Measurements from ENCODE around the gene PTGS2. TPM values are rescaled to one million over a fixed set of nuclear protein-coding genes. Genes with fewer than 3 reads are reported as not detected.
"Not testable (repeated sequence)": the region's sequence is repeated elsewhere in the genome, so short reads cannot be mapped to it uniquely, and the experiment has no call there.

PTGS2 gene
- polyA plus RNA-seq, 1 donor = 1.3 TPM

DNA sequence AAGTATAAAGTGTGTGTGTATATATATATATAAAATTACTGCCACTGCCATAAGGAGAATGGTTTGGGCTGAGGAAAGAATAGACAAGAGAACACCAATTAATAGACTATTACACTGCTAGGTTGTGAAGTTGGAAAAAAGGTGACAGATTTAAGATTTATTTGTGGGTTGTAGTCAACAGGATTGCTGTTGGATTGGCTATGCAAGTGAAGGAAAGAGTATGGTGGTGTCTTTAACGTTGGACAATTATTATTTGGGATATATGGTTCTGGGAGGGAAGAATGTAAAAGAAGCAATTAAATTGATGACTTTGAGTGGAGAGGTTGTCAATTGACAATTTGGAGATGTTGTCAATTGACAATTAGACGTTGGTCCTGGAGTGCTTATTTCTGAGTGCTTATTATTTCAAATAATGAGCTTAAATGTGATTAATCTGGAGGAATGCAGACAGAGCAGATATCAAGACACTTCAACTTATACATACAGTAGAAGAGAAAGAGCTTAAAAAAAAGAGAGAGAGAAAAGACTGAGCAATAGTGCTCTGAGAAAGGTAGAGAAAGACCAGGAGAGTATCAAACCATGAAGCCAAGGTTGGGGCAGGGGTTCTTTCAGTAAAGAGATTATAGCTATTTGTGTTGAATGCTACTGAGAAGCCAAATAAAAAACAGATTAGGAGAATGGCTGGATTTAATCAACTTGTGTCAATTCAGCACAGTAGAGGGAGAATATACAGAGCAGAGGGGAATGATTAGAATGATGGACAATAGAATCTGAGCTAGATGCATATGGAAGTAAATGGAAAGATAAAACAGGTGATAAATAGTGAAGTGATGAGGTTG, 9.7 kb downstream of the PTGS2 start:
- no peak for DNase-seq (ENCODE audit: low read depth)

DNA sequence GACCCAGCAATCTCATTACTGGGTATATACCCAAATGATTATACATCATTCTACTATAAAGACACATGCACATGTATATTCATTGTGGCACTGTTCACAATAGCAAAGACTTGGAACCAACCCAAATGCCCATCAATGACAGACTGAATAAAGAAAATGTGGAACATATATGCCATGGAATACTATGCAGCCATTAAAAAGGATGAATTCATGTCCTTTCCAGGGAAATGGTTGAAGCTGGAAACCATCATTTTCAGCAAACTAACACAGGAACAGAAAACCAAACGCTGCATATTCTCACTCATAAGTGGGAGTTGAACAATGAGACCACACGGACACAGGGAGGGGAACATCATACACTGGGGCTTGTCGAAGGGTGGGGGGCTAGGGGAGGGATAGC, 10.4 kb downstream of the PTGS2 start:
- not testable (repeated sequence) for DNase-seq (ENCODE audit: low read depth)

DNA sequence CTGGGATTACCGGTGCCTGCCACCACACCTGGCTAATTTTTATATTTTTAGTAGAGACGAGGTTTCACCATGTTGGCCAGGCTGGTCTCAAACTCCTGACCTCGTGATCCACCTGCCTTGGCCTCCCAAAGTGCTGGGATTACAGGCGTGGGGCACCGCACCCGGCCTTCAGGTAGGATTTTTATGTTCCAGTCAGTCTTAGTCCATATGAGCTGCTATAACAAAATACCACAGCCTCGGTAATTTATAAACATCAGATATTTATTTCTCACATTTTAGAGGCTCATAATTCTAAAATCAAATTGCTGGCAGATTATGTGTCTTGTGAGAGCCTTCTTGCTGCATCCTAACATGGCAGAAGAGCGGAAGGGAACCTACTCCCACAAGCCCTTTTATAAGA, 16.0 kb downstream of the PTGS2 start:
- not testable (repeated sequence) for DNase-seq (ENCODE audit: low read depth)

DNA sequence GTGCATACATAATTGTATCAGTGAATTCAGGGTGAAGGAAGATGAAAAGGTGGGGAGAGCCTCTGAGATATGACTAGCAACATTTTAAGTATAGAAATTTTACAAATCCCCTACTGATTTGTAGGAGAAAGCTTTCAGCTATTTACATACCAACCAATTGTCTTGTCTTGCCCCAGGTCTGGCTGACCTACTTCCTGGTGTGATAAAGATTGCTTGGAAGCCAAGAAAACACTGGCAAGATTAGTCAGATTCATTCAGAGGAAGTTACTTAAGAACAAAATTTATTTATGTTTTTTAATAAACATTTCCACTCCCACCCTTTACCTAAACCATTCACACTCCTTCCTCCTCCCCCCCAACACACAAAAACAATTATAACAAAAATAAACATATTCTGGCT, 17.5 kb downstream of the PTGS2 start:
- no peak for DNase-seq (ENCODE audit: low read depth)

DNA sequence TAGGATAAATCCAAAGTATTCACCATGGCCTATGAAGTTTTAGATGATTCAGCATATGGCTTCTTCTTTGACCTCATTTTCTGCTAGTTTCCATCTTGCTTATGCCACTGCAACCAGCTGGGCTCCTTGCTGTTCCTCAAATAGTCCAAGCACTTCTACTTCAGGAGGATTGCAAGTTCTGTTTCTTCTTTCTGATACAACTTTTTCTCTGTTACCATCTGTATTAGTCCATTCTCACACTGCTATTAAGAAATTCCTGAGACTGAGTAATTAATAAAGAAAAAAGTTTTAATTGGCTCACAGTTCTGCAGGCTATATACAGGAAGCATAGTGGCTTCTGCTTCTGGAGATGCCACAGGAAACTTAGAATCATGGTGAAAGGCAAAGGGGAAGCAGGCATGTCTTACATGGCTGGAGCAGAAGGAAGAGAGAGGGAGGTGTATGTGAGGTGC, 20.3 kb downstream of the PTGS2 start:
- no peak for DNase-seq (ENCODE audit: low read depth)

DNA sequence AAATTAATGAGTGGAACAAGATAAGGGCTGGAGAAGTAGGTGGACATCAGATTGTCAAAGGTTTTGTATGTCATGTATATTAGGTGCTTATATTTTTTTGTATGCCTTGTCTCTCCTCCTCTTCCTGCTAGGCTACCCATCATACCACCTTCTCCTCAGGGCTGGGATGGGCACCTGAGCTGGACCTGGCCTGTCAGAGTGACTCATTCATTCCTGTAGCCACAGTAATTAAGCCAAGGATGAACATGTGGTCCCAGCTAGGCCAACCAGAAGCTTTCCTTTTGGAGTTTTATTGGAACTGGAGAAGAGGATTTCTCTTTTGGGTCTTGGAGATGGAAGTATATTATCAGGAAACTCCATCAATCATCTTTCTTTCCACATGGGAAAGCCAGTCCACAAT, 21.2 kb downstream of the PTGS2 start:
- no peak for DNase-seq (ENCODE audit: low read depth)

DNA sequence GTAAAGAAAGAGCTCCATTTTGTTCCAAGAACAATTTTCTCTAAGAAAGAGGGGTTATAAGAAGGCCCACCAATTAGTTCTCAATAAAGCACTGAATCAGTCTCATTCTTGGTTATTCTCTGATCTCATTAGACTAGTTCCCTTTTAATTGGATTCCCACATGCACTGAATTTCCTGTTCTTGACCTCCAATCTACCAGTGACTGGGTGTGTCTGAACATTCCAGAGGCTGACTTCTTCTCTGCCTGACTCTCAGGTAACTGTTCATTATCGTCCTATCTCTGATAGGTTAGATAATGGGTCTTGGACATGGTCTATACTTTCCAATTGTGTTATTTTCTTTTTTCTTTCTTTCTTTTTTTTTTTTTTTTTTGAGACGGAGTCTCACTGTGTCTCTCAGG, 22.7 kb downstream of the PTGS2 start:
- DNase-seq (ENCODE audit: low read depth) = no peak

DNA sequence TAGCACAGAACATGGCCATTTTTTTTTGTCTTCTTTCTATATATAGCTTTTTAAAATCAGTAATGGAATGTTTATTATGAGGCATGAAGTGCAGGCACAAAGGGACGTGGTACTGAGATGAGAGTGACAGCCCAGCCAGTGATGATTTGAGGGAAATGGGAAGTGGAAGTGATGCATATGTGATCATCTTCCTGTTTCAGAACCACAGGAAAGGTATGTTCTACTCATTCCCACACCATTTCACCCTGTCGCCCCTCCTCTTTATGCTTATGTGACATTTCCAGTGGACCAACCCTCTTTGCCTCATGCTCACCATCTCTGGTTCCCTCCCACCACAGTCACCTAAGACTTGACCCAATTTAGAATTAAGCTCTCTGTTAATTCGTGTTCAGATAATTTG, 24.3 kb downstream of the PTGS2 start:
- no peak for DNase-seq (ENCODE audit: low read depth)

DNA sequence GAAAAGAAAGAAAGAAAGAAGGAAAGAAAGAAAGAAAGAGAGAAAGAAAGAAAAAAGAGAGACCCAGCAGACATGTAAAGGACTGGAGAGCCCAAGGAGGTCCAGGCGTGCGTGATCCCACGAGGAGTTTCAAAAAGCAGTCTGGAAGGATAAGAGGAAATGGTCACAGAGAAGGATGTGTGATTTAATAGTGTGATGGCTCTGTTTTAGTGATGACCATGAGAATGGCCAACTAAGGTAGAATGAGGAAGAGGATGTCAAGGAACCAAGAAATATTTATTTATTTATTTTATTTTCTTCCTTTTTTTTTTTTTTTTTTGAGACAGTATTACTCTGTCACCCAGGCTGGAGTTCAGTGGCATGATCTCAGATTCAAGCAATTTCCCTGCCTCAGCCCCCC, 25.5 kb downstream of the PTGS2 start:
- DNase-seq (ENCODE audit: low read depth) = no peak

DNA sequence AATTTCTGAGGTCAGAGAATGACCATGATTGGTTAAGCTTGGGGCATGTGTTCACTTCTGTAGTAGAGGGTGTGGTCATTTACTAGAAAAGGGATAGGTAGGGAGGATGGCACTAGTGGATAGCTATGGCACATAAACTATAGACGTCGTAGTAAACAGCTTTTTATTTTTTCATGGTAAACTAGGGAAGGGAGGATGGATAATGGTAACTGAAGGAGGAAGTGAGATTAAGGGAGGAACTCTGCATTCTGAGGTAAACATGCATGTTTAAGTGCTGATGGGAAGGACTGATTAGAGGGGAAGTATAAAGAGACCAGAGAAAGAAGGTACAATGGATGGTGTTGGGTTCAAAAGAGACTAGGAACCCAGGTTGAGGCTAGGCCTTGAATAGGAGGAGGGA, 26.9 kb downstream of the PTGS2 start:
- no peak for DNase-seq (ENCODE audit: low read depth)

DNA sequence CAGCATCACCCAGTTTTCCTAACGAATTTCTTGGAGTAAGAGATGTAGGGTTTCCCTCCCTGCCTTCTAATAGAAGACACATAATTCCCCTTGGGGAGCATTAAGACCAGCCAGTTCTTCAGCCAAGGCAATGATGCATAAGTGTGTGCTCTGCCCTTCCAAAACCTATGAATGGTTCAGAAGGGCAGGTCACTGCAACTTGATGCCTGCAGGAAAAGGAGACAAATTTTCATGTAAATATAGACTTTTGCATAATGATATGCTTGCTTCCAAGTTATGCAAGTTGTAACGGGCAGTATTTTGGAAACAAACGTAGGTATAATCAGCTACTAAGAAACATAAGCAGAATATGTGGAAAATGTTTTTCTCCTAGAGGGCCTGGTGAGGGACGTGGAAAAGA, 31.6 kb downstream of the PTGS2 start:
- DNase-seq (ENCODE audit: low read depth) = no peak

DNA sequence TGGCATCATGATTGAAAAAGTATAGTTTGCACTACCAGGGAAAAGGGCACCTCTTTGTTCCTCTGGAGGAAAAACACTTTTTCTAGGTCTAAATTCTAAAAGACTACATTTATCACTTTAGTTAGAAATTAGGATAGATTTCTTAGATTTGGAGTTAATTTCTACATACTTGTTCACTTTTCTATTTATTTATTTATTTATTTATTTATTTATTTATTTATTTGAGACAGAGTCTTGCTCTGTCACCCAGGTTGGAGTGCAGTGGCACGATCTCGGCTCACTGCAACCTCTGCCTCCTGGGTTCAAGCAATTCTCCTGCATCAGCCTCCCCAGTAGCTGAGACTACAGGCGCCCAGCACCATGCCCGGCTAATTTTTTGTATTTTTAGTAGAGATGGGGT, 32.2 kb downstream of the PTGS2 start:
- DNase-seq (ENCODE audit: low read depth) = not testable (repeated sequence)

DNA sequence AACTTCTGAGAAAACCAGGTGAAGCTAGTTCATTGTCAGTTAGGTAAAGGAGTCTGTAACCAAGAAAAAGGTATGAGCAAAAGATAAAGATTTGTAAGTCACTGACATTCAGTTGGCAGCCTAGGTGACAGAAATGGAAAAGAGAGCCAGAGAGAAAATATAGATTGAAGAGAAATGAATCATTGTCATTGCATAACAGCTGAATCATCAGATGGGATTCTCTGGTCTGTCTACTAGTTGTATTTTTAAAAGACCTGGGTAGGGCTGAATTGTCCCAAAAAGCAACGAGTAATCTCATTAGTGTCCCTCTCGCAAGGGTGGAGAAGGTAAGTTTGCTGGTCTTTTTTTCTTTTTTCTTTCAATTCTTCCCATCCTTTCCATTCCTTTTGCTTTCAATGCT, 36.6 kb downstream of the PTGS2 start:
- DNase-seq (ENCODE audit: low read depth) = no peak

DNA sequence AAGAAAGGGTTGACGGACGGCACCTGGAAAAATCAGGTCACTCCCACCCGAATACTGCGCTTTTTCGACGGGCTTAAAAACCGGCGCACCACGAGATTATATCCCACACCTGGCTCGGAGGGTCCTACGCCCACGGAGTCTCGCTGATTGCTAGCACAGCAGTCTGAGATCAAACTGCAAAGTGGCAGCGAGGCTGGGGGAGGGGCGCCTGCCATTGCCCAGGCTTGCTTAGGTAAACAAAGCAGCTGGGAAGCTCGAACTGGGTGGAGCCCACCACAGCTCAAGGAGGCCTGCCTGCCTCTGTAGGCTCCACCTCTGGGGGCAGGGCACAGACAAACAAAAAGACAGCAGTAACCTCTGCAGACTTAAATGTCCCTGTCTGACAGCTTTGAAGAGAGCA, 42.7 kb downstream of the PTGS2 start:
- DNase-seq (ENCODE audit: low read depth) = not testable (repeated sequence)

DNA sequence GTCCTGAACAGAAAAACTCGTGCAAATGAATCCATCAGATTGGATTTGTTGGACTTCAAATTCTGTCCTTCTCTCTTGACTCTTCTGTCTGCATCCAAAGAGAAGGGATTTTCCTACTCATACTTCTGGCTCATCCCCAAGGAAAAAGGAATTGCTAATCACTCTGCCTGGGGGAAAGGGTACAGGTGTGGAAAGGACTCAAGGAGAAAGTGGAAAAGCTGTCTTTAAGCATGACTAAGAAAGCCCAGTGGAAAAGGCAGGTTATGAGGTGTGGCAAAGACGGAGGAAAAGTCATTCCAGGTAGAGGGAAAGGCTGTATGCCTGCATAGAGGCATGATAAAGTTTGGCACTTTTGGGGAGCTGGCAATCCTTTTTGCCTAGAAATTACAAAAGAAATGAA, 43.4 kb downstream of the PTGS2 start:
- no peak for DNase-seq (ENCODE audit: low read depth)

DNA sequence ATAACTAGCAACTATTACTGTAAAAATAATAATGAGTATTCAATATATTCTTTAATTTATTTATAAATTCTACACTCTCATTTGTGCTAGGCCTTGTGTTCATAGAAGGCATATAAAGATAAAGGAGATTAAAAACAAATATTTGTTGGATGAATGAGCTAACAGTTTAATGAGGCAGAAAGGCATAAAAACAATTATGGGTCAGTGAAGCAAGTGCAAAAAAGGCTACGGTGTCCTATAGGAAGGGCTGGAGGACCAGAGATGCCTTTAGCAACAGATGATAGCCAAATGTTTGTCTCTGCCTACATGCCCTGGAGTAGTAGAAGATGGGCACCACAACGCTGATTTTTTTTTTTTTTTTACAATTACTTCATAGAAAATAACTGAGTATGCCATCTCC, 45.7 kb downstream of the PTGS2 start:
- DNase-seq (ENCODE audit: low read depth) = no peak

DNA sequence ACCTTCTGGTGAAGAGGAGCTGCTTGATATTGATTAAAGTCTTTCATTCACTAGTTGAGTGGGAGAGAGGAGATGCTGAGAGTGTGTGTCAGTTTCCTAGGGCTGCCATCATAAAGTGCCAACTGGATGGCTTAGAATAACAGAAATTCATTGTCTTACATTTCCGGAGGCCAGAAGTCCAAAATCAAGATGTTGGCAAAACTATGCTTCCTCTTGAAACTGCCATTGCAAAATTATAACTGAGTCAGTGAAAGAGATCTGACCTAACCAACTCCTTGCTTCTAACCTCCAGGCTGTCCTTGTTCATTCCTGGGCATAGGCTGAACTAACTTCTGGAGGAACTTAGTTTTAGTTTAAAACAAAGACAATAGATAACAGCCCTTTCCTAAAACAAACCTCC, 47.1 kb downstream of the PTGS2 start:
- DNase-seq (ENCODE audit: low read depth) = no peak

DNA sequence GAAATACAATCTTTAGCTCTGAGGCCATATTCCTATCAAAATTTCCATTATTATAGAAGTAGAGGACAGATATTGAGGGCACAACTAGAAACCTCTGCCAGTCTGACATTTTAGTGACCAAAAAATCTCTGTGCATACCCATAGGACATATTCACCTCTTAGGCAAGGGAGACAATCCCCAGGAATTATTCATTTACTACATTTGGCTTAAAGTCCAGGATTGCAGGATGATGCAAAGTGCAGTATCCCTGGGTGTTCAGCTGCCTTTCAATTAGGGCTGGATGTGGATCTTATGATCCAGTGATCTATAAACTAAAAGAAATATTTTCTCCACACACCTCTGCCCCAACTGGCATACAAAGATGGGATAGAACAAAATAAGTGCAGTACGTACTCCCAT, 50.9 kb downstream of the PTGS2 start:
- DNase-seq (ENCODE audit: low read depth) = no peak

DNA sequence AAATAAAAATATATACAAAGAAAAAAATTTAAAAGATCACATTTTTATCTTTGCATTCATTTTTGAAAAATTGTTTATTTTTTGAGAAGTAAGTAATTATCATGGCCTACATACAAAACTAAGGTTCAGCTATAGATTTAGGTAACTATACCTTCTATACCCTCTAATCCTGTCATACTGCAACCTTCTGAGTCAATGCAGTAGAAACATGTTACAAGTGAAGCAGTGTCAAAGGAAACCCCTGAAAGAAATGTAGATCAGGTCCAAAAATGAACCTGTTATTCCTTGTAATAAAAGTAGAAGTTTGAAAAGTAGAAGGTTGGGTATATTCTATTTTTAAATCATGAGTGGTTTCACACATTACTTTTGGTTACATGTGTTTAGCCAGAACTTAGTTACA, 51.3 kb downstream of the PTGS2 start:
- DNase-seq (ENCODE audit: low read depth) = no peak

DNA sequence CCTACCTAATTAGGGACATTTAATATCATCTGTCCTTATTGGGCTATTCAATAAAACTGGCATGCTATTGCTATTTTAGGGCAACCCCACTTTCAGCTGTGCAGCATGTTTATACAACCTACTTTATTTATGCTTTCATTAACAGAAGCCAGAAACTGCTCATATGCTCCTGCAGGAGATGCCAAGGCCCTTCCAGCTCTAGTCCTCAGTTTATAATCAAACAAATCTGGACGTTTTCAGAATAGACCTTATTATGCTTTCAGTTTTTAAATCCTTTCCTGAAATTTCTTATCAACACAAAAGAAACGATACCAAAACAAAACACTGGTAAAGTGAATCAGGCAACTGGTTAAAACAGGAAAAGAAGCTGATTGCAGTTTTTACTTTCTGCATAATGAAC, 53.2 kb downstream of the PTGS2 start:
- no peak for DNase-seq (ENCODE audit: low read depth)

DNA sequence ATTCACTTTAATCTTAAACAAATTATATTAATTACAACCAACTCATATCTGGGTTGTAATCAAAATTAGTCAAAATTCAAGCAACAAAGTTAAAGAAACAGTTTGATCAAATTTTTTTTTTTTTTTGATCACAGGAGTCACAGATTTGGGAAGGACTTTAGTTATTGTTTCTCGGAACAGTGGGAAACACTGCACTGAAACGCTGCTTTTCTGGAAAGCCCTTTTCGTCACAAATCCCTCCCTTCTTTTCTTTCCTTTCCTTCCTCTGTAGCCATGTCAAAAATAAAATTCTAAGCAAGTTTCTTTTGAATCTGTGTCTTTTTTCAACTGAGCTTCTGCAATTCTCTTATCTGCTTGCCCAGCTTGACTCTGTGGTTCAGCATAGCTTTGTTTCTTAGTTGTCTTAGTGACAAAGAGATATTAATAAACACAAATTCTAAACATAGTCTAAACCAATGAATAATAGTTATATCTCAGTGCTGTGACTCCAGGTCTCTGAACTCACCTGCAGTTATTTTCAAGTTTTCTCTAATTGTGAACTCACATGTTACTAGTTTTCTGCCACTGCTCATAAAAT, 53.8 kb downstream of the PTGS2 start:
- no peak for DNase-seq (ENCODE audit: low read depth)

DNA sequence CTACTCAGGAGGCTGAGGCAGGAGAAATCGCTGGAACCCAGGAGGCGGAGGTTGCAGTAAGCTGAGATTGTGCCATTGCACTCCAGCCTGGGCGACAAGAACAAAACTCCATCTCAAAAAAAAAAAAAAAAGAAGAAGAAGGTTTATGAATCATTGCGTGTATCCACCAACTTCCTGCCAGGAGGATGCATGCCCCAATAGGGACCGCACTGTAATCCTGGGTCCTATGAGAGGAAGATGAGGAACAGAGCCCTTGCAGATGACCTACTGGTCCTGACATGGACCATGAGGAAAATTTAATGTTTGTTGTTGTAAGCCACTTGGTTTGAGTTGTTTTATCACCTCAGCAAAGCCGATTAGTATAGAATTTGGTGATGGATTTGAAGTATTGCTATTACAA, 56.7 kb downstream of the PTGS2 start:
- no peak for DNase-seq (ENCODE audit: low read depth)
